HG02623 (cell line): Measurements from ENCODE around the gene PARD3B.

Experiments used
- ATAC-seq: cut with Tn5 transposase; IDR thresholded peaks from one replicate; pipeline ENCODE4 v1.9.1; 2021; ENCODE audit warnings: moderate library complexity; ENCODE audit not compliant: unreplicated experiment

PARD3B gene

DNA sequence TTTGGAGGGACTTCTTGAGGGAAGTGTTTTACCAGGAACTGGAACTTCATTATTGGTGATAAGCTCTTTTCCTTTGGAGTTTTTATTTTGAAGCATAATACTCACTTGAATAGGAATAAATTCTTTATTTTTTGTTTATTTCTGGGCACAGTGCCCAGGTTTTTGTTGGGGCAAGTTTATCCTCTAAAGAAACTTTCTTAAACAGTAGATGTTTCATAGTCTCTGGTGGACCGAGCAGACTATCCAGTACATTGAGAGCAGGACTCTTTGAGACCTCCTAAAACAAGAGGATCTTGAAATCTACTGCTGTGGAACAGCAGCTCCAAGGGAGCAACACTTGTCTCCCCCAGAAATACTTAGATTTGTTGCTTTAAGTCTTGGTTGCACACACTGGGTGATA, 109.4 kb downstream of the PARD3B start:
- no peak for ATAC-seq

DNA sequence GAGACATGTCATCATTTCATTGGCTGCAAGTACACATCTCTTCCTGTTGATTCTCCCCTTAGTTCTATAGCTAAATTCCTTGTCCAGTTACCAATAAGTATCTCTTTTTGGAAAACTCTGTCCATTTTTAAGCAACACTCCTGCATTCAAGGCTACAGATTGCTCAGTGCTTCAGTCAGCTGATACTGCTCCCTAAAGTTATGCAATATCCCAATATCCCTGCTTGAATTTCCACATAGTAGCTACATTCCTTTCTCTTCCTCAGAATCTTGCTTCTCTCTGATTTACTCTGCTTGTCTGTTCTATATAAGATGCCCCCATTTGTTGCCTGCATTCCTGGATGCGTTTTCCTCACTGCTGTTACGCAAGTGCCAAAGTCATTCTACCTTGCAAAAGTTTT, 109.8 kb downstream of the PARD3B start:
- no peak for ATAC-seq

DNA sequence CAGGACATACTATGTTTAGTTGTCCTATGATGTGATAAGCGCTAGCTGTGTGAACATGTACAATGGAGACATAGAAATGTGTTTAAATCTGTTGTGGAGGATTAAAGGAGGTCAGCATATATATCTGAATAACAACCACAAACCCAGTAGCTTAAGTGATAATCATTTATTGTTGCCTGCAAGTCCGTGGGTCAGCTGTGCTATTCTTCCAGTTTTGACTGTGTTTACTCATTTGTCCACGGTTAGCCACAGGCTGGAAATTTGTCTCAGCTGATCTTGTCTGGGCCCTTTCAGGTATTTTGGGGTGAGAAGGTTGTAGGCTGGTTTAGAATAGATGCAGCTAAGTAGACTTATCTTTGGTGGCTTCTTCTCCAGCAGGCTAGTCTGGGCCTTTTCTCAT, 110.4 kb downstream of the PARD3B start:
- no peak for ATAC-seq

DNA sequence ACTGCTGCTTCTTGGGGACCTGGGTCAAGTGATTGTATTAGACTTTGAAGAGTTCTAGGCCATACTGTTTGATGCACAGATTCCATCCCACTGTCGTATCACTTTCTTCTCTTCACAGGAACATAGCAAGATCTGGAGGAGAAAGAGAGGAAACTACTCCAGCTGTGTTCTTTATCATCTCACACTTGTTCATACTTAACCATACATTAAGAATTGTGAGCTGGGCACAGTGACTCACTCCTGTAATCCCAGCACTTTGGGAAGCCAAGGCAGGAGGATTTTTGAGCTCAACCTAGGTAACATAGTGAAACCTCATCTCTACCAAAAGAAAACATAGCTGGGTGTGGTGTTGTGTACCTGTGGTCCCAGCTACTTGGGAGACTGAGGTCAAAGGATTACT, 111.7 kb downstream of the PARD3B start:
- ATAC-seq = no peak

DNA sequence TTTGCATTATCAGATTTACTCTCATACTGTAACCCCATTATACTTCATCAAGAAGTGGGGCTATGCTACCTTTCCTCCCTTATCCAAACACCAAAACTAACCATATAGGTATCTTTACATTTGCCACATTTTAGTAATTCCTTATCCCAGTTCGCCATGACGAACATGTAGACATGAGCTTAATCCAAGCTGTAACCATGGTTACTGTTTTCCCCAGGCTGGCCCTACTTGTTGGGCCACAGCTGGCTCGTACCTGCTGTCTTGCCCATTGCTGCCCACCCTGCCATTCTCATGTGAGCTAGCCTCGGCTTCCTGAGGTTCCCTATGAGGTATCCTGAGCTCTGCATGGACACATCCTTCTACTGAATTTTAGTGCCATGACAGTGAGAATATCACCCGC, 117.7 kb downstream of the PARD3B start:
- ATAC-seq = no peak

DNA sequence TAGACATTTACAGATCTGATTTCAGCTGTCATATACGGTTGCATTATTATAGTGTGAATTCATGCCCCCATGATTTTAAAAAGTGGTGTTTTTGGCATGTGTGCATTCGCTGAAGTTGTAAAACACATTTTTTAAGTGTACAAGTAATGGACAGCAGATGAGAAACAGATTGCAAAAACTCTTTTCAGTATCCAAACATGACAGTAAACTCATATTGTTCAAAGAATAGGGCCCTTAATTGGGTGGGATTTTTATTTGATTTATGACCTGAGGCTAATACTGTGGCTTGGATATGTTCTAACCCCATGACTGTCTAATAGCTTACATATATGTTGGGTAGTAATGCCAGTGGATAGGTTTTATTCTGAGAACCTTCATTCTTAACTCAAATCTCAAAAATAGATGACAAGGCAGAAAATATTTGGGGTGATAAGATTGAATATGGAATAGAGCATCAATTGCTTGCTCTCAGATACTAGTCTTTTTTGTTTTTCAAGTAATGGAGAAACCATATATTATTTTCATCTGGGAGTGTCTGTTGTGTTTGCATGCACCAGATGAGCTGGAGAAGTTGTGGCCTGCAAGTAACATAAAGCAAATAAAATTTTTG, 118.6 kb downstream of the PARD3B start:
- no peak for ATAC-seq

DNA sequence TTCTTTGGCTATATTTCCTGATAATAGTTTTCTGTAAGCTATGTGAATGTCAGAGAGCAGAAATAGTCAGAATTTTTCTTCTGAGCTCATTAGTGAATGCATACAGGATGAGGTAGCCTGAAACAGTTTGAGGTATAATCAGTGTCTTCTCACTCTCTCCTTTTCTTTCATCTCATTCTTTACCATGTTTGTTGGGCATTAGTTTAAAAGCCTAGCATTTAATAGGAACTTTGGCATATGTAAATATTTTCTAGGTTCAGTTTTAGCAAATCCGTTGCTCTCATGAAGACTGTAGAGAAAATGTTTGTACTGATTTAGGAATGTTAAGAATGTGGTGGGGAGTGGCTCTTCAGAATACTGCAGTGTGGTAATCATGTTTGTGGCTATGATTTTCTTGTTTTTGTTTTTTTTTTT, 119.4 kb downstream of the PARD3B start:
- no peak for ATAC-seq

DNA sequence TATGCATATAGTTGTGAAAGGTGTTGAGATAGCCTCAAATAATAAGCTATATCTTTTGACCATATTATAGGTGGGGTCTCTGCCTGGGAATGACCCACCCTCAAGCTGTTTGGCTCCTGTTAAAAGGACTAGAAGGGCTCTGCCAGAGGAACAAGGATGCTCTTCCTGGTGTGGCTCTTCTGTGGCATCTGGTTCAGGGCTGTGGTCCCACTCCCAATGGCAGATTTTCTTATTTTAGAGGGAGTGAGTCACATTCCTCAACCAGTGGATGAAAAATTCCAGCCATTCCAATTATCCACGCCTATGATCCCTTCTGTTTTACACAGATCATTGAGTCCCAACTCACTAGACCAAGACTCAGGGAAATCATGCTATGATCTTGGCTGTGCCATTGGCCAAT, 119.9 kb downstream of the PARD3B start:
- ATAC-seq = no peak

DNA sequence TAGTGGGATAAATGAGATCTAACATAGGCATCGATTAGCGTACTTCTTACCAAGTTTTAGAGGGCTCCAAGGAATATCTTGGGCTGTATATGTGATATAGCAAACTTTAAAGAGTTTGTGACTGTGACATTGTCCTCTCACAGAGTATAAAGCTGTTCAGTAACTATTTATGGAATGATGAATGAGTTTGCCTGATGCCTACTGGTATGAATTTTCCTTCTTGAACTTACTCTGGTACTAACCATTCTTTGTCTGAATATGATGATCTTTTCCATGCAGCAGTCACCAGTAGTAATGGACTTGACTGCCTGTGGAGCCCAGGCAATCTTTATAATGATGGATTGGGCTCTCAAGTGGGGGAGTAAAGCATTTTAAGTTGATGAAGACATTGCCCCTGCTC, 120.5 kb downstream of the PARD3B start:
- no peak for ATAC-seq

DNA sequence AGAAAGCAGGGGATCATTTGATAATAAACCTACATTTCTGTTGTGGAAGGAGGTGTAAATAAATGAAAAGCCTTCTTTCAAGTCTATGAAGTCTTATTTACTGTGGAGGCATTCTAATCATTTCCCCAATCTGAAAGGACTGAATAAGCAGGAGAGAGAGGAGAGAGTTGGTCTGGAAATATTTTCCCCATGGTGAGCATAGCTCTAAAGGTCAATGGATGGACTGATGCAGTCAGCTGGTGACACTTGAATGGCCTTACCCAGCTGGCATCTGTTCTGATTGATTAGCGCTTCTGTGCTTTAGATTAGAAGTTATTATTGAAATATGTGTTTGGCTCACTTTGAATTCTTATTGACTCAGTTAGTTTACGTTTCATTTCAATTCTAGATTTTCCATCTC, 122.7 kb downstream of the PARD3B start:
- no peak for ATAC-seq

DNA sequence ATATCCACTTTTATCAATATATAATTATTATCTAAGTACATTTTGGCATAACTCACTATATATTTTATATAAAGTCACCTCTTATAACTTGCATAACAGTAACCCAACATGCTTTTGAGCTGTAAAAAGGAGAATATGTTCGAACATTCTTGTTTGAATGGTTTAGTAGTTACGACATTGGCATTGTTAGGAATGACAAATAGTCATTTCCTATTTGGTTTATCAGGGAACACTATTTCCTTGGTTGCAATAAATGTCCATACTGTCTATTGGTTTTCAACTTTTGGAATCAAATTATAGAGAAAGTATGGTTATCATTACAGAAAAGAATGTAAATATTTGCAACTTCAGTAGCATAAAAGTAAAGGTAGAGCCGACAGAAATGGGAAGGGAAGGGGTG, 124.1 kb downstream of the PARD3B start:
- ATAC-seq = no peak

DNA sequence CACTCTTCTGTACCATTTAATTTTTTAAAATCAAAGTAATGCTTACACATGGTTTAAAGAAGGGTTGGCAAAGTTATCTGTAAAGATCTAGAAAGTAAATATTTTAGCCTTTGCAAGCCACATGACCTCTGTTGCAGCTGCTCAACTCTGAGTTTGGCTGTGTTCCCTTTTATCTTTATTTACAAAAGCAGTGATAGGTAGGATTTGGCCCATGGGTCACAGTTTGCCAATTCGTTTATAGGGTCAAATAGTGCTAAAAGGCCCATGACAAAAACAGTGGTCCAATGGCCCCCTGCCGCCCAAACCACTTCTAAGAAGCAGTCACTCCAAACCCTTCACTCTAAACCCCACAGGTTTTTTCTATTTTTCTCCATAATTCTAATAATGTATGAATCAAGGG, 124.8 kb downstream of the PARD3B start:
- ATAC-seq = no peak

DNA sequence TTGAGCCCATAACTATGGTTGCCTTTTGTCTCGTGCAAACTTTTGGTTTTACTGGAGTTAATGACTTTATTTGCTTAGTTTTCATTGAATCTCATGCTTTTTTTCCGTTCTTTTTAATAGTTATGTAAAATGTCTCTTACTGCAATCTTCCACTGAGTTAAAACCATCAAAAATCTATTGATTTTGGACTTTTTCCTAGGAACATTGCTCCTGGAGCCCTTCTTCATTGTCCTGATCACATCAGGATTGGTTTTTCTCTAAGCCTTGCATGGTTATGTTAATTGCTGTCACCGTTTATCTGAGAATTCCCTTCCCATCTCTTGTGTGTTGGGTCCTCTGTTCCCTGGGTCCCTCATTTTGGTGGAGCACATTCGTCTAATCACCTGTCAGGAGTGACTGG, 125.5 kb downstream of the PARD3B start:
- ATAC-seq = no peak

DNA sequence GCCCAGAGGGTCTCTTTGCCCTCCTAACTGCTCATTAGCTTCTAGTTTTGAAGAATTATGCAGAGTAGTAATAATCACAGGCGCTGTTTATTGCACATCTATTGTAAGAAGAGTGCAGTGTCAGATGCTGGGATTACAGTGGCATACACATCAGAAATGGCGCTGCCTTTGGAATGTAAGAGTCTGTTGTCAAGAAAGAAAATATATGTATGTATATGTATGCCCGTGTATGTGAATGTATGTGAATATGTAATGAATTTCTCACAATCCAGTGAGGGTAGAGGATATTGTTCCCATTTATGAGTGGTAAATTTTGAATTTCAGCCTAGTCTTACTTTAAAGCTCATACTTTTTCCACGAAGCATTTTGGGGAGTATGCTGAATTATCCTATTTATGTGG, 127.5 kb downstream of the PARD3B start:
- ATAC-seq = no peak

DNA sequence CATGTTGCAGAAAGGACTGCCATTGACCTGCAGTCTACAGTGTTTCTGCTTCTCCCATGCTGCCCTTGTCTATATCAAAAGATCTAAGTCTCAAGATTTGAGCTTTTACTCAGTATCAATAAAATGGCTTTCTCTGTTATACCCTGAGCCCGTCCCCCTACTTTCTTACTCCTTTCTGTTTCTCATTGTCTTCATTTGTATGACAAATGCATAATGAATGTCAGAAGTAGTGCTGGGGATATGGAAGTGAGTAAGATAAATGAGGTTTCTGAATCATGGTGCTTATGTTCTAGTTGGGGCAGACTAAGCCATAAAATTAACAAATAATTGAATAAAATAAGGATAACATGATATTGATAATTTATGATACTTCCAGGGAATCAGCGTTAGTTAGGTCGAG, 128.6 kb downstream of the PARD3B start:
- ATAC-seq = no peak

DNA sequence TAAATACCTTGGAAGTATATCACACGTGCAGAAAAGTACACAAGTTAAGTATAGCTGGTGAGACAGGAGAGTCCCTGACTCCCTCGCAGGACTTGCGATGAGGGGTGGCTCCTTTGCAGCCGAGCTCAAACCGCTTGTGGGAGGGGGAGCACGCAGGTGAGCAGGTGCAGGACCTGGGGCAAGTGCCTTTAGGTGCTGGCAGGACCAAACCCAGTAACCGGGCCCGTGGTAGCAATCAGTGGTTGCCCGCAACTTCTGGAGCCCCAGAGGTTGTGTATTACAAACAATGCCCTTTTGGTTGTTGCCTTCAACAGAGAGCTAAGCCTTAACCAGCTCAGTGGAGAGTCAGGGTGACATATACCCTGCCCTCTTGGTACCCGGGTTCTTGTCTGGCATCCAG, 132.8 kb downstream of the PARD3B start:
- no peak for ATAC-seq

DNA sequence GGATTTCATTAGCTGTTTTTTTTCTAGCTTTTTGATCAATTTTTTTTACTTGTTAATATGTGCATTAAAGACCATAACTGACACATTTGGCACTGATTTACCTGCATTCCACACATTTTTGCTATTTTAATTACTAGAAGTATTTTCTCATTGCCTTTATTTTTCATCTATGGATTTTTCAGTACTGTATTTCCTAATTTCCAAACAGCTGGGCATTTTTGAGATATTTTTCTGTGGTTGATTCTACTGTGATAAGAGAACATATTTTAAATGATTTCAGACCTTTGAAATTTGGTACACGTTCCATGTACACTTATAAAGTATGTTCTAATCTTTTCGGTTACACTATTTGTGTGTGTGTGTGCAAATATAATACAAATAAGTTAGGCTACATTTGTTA, 135.3 kb downstream of the PARD3B start:
- no peak for ATAC-seq

DNA sequence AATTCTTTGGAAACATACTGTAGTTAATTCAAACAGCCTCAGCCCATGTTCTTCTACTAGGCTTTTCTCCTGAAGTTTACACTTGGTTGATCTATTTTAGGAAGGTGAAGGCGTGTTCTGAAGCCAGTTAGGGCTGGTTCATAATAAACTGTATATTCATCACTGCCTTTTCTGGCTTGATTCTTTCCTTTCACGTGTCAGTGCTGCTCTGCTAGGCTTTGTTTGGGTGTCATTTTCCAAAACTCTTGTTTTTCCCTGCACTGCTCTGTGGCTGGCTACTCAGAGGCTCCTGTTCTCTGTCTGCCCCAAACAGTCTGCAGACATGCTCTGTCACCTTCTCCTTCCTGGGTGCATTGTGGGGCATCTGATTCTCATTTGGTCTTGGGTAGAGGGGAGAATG, 136.1 kb downstream of the PARD3B start:
- ATAC-seq = no peak

DNA sequence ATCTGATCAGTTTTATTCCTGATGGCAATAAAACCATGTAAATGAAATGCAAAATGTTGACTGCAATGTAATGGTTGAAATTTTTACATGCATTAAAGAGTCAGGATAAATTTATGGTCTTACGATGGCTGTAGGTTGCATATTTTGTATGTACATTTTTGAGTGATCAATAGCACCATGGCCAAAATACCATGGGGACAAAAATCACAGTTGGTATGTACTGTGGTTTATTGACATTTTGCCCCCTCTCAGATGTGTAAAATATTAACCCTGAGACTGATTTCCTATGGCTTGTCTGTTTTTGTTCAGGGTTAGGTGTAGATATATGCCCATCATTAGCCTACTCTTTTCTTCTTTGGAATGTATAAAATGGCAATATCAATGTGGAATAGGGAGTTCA, 138.1 kb downstream of the PARD3B start:
- ATAC-seq = no peak

DNA sequence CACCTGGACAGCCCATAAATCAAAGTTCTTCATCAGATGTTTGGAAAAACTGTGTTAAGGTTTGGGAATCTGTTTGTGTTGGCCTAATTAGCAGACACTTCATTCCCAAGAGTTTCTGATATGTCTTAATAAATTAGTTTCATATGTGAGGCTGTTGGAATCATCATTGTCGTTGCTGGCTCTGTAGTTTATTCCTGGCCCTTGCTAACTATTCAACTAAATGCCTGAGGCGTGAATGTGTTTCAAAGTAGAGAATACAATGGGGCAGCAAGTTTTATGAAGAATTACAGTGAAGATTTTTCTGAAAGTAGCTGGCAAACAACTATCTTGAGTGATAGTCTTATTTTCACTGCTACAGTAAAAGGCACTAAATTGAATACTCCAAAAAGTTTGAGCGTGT, 141.1 kb downstream of the PARD3B start:
- no peak for ATAC-seq

DNA sequence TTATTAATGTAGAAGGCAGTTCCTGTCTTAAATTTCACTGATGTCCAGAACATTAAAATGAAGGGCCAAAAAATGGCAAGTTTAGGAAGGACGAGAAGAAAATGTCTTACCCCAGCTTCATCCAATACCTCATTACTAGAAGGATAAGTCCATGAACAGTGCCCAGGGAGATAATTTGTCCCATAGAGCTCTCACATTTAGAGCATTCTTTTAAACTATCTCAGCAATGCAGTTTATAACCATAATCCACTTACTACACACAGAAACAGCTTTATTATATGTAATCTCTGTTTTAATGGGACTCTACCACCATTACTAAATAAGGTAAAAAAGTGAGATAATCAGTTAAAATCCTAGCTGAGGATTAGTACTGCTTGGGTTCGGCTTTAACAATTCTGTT, 142.5 kb downstream of the PARD3B start:
- no peak for ATAC-seq

DNA sequence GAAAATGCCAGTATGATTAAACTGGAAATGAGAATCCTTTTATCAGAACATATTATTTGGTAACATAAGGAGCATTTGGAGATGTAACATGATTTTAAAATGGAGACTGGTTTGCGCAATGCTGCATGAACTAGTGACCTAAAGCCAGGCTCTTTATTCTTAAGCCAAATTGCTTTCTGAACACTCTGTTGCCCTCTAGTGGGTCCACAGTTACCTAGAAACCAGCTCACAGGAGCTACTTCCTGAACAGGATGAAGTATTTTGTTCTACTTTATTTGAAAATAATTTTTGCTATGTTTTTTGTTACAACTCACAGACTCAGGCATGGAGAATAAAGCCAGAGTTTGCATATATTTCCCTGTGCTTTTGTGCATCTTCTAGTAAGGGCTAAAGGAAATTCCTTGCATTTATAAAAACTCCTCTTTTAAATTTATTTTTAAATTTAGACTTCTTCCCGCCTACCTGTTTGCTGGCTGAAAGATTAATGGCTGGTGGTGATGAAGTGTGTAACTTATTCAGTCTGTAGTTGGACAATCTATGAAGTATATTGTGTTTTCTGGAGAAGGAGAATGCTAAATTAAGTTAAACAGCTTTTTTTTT, 146.7 kb downstream of the PARD3B start:
- peak; percentile 53 for ATAC-seq

DNA sequence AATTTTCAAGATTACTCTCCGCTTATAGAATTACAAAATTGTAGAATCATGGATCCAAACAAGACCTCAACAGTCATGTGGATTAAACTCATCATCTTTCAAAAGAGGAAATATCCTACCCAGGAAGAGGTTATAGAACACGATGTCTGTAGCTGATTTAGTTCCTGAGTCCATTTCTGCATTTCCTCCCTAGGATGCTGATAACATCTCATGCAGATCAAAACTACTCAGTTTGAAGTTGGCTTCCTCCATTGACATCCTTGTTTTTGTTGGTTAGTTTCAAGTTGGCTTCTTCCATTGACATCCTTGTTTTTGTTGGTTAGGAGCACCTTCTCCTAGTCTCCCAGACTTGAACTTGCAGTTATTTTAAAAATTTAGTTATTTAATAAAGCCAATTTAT, 147.5 kb downstream of the PARD3B start:
- ATAC-seq = no peak
